ENCODE data around the gene CHMP6.

- TF ChIP-seq CTCF (conservative IDR thresholded peaks at IDR 0.05), result no peak
- no peak for TF ChIP-seq EZH2 (IDR thresholded peaks at IDR 0.05; ENCODE audit: low read depth)
Measured at GRCh38 chr17:80980397-80981061, 11.1 kb upstream of the CHMP6 start.

All from PC-9 (cell line).